GM12801 (cell line): ENCODE measurements around the gene SSH2.

Source experiments
- TF ChIP-seq, protein P1 (sequence below): IDR thresholded peaks from one replicate; pipeline ENCODE4 v1.5.1; 2011; ENCODE audit warnings: control low read depth; ENCODE audit not compliant: insufficient read length; ENCODE audit errors: extremely low read depth

Gene SSH2

DNA sequence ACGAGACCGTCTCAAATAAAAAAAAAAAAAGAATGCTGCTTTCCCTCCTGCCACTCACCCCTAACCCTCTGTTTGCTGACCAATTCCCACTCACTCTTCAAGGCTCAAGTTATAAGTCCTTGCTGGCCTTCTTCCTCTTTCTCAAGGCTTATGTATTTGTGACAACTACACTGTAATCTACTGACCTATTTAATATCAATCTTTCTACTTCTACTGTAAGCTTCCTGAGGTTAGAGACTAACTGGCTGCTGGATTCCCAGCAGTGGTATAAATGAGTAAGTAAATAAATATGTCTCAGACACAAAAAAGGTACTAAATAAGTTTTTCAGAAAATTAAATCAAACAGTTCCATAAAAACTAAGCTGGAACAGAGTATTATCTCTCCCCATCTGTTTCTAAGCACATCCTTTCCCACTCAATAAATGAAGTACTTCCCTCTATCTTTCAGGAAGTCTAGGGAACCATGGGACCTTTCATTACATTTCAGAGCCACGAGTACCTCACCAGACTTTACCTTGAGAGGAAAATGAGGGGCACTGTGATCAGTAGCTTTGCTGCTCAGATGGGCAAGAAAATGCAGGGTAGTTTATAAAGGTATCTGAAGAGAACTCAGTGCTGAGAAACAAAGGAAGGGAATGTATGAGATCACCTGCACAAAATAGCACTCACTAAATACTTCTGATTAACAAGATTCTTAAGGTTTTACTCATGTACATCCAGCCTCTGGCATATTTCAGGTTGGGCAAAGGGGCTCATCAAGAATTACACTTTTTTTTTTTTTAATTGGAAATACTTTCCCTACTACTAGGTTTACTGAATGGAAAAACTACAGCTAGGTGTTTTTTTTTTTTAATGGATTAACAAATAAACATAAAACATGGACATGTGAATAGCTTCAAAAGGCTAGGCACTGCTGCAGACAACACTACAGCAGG lies 10.8 kb downstream of the SSH2 start:
- TF ChIP-seq, protein P1, sequence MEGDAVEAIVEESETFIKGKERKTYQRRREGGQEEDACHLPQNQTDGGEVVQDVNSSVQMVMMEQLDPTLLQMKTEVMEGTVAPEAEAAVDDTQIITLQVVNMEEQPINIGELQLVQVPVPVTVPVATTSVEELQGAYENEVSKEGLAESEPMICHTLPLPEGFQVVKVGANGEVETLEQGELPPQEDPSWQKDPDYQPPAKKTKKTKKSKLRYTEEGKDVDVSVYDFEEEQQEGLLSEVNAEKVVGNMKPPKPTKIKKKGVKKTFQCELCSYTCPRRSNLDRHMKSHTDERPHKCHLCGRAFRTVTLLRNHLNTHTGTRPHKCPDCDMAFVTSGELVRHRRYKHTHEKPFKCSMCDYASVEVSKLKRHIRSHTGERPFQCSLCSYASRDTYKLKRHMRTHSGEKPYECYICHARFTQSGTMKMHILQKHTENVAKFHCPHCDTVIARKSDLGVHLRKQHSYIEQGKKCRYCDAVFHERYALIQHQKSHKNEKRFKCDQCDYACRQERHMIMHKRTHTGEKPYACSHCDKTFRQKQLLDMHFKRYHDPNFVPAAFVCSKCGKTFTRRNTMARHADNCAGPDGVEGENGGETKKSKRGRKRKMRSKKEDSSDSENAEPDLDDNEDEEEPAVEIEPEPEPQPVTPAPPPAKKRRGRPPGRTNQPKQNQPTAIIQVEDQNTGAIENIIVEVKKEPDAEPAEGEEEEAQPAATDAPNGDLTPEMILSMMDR: no peak

DNA sequence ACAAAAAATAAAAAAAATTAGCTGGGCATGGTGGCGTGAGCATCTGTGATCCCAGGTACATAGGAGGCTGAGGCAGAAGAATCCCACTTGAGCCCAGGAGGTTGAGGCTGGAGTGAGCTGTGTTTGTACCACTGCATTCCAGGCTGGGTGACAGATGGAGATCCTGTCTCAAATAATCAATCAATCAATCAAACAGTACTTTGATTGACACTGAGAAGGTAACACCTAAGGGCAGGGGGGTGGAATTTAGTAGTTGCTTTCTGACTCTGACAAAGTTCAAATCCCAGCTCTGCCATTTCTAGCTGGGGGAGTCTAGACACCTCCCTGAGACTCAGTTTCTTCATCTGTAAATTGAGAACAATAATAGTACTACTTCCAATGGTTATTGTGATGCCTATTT lies 12.0 kb downstream of the SSH2 start:
- TF ChIP-seq, protein P1: no peak

DNA sequence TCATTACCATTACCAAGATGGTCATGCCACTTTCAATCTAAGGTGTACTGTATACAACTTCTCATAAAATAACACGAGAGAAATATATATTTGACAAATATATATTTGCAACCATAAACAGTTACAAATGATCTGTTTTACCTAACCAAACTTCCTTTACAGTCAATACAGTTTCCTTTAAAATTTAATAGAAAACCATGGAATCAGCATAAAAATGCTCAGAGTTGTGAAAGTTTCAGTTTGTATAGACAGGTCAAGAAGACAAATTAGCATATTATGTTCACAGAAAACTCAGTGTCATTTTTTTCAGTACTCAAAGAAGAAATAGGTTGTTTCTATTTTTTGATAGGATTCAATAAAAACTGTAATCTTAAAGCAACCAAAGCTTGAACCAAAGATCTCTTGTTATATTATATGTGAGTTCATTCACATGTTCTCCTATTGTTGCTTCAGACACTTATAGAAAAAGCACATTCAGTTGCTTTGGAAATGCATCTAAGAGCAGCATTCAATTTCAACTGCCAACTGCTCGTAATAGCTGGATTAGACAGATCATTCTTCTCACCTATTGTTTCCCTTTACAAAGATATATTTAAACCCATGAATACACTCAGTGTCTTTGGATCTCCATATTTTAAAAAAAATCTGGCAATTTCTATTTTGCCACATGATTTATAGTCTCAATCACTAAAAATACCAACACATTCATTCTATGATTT lies 15.1 kb downstream of the SSH2 start:
- TF ChIP-seq, protein P1: no peak

GRCh38 chr17:29911641-29912177 lies 18.3 kb downstream of the SSH2 start:
- TF ChIP-seq, protein P1: no peak

GRCh38 chr17:29909236-29910003 lies 20.6 kb downstream of the SSH2 start:
- TF ChIP-seq, protein P1: no peak

DNA sequence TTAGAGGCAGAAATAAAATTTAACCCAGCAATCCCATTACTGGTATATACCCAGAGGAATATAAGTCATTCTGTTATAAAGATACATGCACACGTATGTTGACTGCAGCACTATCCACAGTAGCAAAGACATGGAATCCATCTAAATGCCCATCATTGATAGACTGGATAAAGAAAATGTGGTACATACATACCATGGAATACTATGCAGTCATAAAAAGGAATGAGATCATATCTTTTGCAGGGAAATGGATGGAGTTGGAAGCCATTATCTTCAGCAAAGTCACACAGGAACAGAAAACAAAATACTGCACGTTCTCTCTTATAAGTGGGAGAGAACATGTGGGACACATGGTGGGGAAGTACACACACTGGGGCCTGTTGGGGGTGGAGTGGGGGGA lies 23.1 kb downstream of the SSH2 start:
- TF ChIP-seq, protein P1: no peak

DNA sequence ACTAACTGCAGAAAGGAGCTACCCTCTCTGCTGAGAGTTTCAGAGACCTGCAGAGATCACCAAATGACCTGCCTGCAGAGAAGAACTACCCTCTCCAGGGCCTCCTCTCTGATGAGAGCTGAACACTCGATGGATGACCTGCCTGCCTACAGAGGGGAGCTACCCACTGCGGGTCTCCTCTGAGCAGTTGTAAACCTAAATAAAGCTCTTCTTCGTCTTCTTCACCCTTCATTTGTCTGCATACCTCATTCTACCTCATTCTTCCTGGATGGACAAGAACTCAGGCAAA lies 24.2 kb downstream of the SSH2 start:
- TF ChIP-seq, protein P1: no peak
